WERI-Rb-1 (cell line): ENCODE results near the gene LST1.

Experiments
- DNase-seq: peaks from one replicate; pipeline ENCODE4 v3.0.0-alpha.2; 2020
- H3K27ac ChIP-seq: fragments of 250-450 bp; sonication (Bioruptor Pico); 2 replicates; pipeline ENCODE4 v1.5.1; 2020; ENCODE audit warnings: mild to moderate bottlenecking, moderate library complexity
- H3K27me3 ChIP-seq: fragments of 250-450 bp; sonication (Bioruptor Pico); 2 replicates; pipeline ENCODE4 v1.5.1; 2021; ENCODE audit warnings: mild to moderate bottlenecking, low read depth, moderate library complexity; ENCODE audit not compliant: insufficient read depth, severe bottlenecking
- H3K36me3 ChIP-seq: fragments of 250-450 bp; sonication (Bioruptor Pico); 2 replicates; pipeline ENCODE4 v1.5.1; 2020; ENCODE audit warnings: mild to moderate bottlenecking, moderate library complexity
- H3K4me3 ChIP-seq: 2 replicates; pipeline ENCODE4 v1.5.1; 2011; ENCODE audit warnings: low read depth, mild to moderate bottlenecking, control low read depth, low read length
- H3K9me3 ChIP-seq: fragments of 250-450 bp; sonication (Bioruptor Pico); 2 replicates; pipeline ENCODE4 v1.5.1; 2021; ENCODE audit warnings: mild to moderate bottlenecking, moderate library complexity; ENCODE audit not compliant: severe bottlenecking
- CTCF ChIP-seq: IDR thresholded peaks from 2 replicates; pipeline ENCODE4 v1.5.1; 2011; ENCODE audit warnings: low read depth, mild to moderate bottlenecking, control low read depth, inconsistent platforms, low read length

The LST1 gene

DNA sequence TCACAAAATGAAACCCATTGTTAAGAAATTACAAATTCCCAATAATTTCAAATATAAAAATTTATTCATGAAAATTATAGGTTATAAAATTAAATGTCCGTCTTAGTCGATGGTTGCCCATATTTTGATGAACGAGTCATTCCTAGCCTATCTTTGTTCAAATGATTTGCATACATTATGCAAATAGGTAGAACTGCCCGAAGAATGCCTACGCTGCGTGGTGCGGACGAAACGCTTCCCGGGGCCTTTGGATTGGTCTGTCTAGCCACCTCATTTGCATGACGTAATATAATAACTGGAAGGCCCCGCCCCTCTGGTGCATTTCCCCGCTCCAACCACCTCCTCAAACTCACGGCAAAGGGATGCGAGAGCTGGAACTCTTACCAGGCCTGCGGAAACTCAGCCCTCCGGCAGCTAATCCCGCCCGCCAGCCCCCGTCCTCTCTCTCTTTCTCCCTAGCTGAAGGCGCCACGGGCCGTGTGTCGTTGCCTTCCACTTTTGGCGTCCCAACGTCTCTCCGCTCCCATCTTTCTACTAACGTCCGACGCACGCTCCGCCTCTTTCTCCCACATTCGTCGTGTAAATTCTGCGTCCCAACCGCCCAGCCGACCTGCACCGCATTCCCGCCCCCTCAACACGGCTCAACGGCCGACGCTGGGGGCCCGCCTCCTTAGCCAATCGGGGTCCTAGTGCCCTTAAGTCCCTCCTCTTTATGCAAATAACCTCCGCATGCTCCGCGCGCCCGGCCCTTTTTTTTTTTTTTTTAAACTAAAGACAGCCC is 33.9 kb downstream of the LST1 start:
- Histone ChIP-seq H3K27me3 (no peaks in the 10 kb centered on the region), H3K4me3 (peak overlapping the region; percentile 63), H3K36me3 (peaks cover 43% of the 10 kb centered on the region), H3K27ac (peak overlapping the region; percentile 95), H3K9me3 (no peaks in the 10 kb centered on the region)
- TF ChIP-seq CTCF: no peak
- peak; percentile 100 for DNase-seq

- DNase-seq: peak; percentile 92
- TF ChIP-seq CTCF: no peak
- Histone ChIP-seq H3K36me3 (peaks cover 51% of the 10 kb centered on the region), H3K9me3 (no peaks in the 10 kb centered on the region), H3K27ac (peak within 1 kb of the TSS; percentile 99), H3K27me3 (no peaks in the 10 kb centered on the region), H3K4me3 (peak within 1 kb of the TSS; percentile 74)
Measured at GRCh38 chr6:31620586-31621319, 34.7 kb downstream of the LST1 start, which contains the start of gene PRRC2A. Gene PRRC2A, plus strand, starts transcription at chr6:31620715. Its CDS starts 2,075 bp downstream, at chr6:31622790.

- H3K4me3 ChIP-seq: peak overlapping the region; percentile 74
- H3K27ac ChIP-seq: peak overlapping the region; percentile 99
- H3K9me3 ChIP-seq: no peaks in the 10 kb centered on the region
- no peak for DNase-seq
- H3K27me3 ChIP-seq: no peaks in the 10 kb centered on the region
- peaks cover 58% of the 10 kb centered on the region for H3K36me3 ChIP-seq
- no peak for TF ChIP-seq CTCF
Measured at GRCh38 chr6:31621320-31621939, 35.4 kb downstream of the LST1 start.

GRCh38 chr6:31621991-31622390 is 35.9 kb downstream of the LST1 start:
- Histone ChIP-seq H3K27me3 (no peaks in the 10 kb centered on the region), H3K4me3 (peak overlapping the region; percentile 74), H3K27ac (peak overlapping the region; percentile 99), H3K36me3 (peaks cover 63% of the 10 kb centered on the region), H3K9me3 (no peaks in the 10 kb centered on the region)
- TF ChIP-seq CTCF: no peak
- no peak for DNase-seq

DNA sequence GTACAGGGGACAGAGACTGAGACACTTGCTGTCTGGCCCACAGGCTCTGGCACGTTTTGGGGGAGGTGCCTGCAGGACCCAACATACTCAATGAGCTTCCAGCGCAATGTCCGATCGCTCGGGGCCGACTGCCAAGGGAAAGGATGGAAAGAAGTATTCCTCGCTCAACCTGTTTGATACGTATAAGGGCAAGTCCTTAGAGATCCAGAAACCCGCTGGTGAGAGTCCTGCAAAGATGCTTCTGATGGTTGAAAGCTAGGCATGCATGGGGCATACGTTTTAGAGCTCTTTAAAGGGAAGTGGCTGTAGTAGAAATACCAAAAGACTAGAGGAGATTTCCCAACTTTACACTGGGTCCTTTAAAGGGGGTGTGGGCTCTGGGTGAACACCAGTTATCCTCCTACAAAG is 36.6 kb downstream of the LST1 start:
- TF ChIP-seq CTCF: no peak
- no peak for DNase-seq
- peak overlapping the region; percentile 99 for H3K27ac ChIP-seq
- H3K27me3 ChIP-seq: no peaks in the 10 kb centered on the region
- H3K36me3 ChIP-seq: peaks cover 70% of the 10 kb centered on the region
- no peaks in the 10 kb centered on the region for H3K9me3 ChIP-seq
- no peak overlapping the region for H3K4me3 ChIP-seq
